HG03460 (cell line): ENCODE measurements around the gene RCAN2.
"Not testable (repeated sequence)": the region's sequence is repeated elsewhere in the genome, so short reads cannot be mapped to it uniquely, and the experiment has no call there.

Source experiments
- ATAC-seq: cut with Tn5 transposase; IDR thresholded peaks from one replicate; pipeline ENCODE4 v1.9.1; 2021; ENCODE audit not compliant: unreplicated experiment

The RCAN2 gene

GRCh38 chr6:46338131-46338530 is 153.1 kb downstream of the RCAN2 start:
- peak; percentile 85 for ATAC-seq

GRCh38 chr6:46334442-46334841 is 156.8 kb downstream of the RCAN2 start:
- no peak for ATAC-seq

- no peak for ATAC-seq
These were observed 157.8 kb downstream of the RCAN2 start for GRCh38 chr6:46333481-46333880.

GRCh38 chr6:46332448-46332847 is 158.8 kb downstream of the RCAN2 start:
- ATAC-seq, result not testable (repeated sequence)

GRCh38 chr6:46331461-46331860 is 159.8 kb downstream of the RCAN2 start:
- ATAC-seq, result no peak

GRCh38 chr6:46329568-46329967 is 161.7 kb downstream of the RCAN2 start:
- no peak for ATAC-seq

GRCh38 chr6:46327779-46328178 is 163.5 kb downstream of the RCAN2 start:
- ATAC-seq, result no peak

- no peak for ATAC-seq
These were observed 165.4 kb downstream of the RCAN2 start for GRCh38 chr6:46325561-46326530.

GRCh38 chr6:46324706-46325105 is 166.5 kb downstream of the RCAN2 start:
- no peak for ATAC-seq

- no peak for ATAC-seq
These were observed 167.2 kb downstream of the RCAN2 start for GRCh38 chr6:46323966-46324622.

GRCh38 chr6:46323312-46323965 is 167.8 kb downstream of the RCAN2 start:
- no peak for ATAC-seq

- no peak for ATAC-seq
These were observed 170.7 kb downstream of the RCAN2 start for GRCh38 chr6:46320505-46320904.

GRCh38 chr6:46315589-46315988 is 175.7 kb downstream of the RCAN2 start:
- no peak for ATAC-seq

GRCh38 chr6:46312654-46313053 is 178.6 kb downstream of the RCAN2 start:
- ATAC-seq, result no peak

GRCh38 chr6:46310196-46310595 is 181.1 kb downstream of the RCAN2 start:
- no peak for ATAC-seq

GRCh38 chr6:46306431-46306830 is 184.8 kb downstream of the RCAN2 start:
- ATAC-seq, result no peak

- no peak for ATAC-seq
These were observed 185.4 kb downstream of the RCAN2 start for GRCh38 chr6:46305833-46306232.

GRCh38 chr6:46305236-46305635 is 186.0 kb downstream of the RCAN2 start:
- no peak for ATAC-seq

- no peak for ATAC-seq
These were observed 188.4 kb downstream of the RCAN2 start for GRCh38 chr6:46302816-46303215.

GRCh38 chr6:46302176-46302575 is 189.1 kb downstream of the RCAN2 start:
- no peak for ATAC-seq

- ATAC-seq, result no peak
These were observed 192.0 kb downstream of the RCAN2 start for GRCh38 chr6:46299253-46299652.

GRCh38 chr6:46296586-46296985 is 194.7 kb downstream of the RCAN2 start:
- no peak for ATAC-seq
